Adrenal gland (tissue), 12 donors: Measurements from ENCODE around the gene MSS51. TPM values are rescaled to one million over a fixed set of nuclear protein-coding genes. Genes with fewer than 3 reads are reported as not detected.

Source experiments
- DNase-seq, 7 donors: peaks; one replicate each; pipeline ENCODE4 v3.0.0-alpha.2; 2019 to 2020
- H3K27ac ChIP-seq, 5 donors: fragments of 200-600 bp; sonication (generic) in 4 of 5; 1 replicate in 3 of 5; 2 replicates in 2 of 5; pipeline versions ENCODE4 v1.5.1 to v1.8.0; 2016 to 2020; ENCODE audit warnings: mild to moderate bottlenecking in 1 of 5
- H3K27me3 ChIP-seq: fragments of 200-600 bp; 2 replicates; pipeline ENCODE4 v1.8.0; 2021
- H3K36me3 ChIP-seq, 2 donors: fragments of 200-600 bp; replicated peaks in 1 of 2; 1 replicate in 1 of 2; 2 replicates in 1 of 2; pipeline versions ENCODE4 v1.5.1 to v1.8.0; 2018 to 2022
- H3K4me1 ChIP-seq, 2 donors: fragments of 200-600 bp; replicated peaks in 1 of 2; 1 replicate in 1 of 2; 2 replicates in 1 of 2; pipeline versions ENCODE4 v1.5.1 to v1.8.0; 2018 to 2021
- H3K4me3 ChIP-seq, 4 donors: fragments of 200-600 bp; sonication (generic) in 3 of 4; one replicate each; pipeline ENCODE4 v1.5.1; 2016 to 2018
- H3K9me3 ChIP-seq, 3 donors: fragments of 200-600 bp; sonication (generic) in 1 of 3; replicated peaks in 1 of 3; 1 replicate in 2 of 3; 2 replicates in 1 of 3; pipeline versions ENCODE4 v1.5.1 to v1.8.0; 2016 to 2021
- CTCF ChIP-seq, 6 experiments: fragments of 450-650 bp in 4 of 6; fragments of 200-600 bp in 2 of 6; sonication (generic) in 1 of 6; IDR thresholded peaks; 1 replicate in 5 of 6; 2 replicates in 1 of 6; pipeline versions ENCODE4 v1.5.1 to v1.8.0; 2016 to 2021; ENCODE audit warnings: antibody characterized with exemption in 6 of 6, mild to moderate bottlenecking in 2 of 6, moderate library complexity in 1 of 6
- POLR2A ChIP-seq, 2 donors: fragments of 450-650 bp; IDR thresholded peaks; one replicate each; pipeline ENCODE4 v1.6.1; 2017; ENCODE audit warnings: antibody characterized with exemption in 2 of 2, mild to moderate bottlenecking in 2 of 2, moderate library complexity in 1 of 2
- WGBS, 4 donors: extraction: QIAGEN DNeasy Blood & Tissue Kit in 2 of 4; methylation state at CpG; one replicate each; pipeline versions ENCODE4 v1.1.5 to v1.1.7; 2013 to 2017; 5-methylcytosine and 5-hydroxymethylcytosine counted together
- intact Hi-C, 2 donors: fragments of 100-400 bp; cut with DNase I; formaldehyde crosslinking; loops; one replicate each; pipeline versions ENCODE4 v1.14.1 to v1.15.0; 2022 to 2023
- polyA plus RNA-seq, 3 donors: library from polyadenylated mRNA; stranded (reverse); fragments of 200-250 nt in 2 of 3; fragments of 350-450 nt in 1 of 3; fragmentation: Illumina TruSeq in 1 of 3; extraction: RNeasy Lipid Tissue Mini Kit (QIAGEN cat#74804) in 1 of 3; gene quantifications; one replicate each; pipeline ENCODE4 v1.2.3, GENCODE V29; 2013 to 2014
- total RNA-seq, 9 donors: library from RNA; depleted of rRNA in 4 of 9; stranded (reverse); fragments of >200 nt in 4 of 9; fragments of 120-200 nt in 1 of 9; fragmentation: NEBNext Ultra II Directional in 1 of 9; extraction: Animal tissue kit (Norgen Biotek cat#: 25700) in 1 of 9; gene quantifications; one replicate each; pipeline versions ENCODE4 v1.1.0 to v1.2.4, GENCODE V29; 2013 to 2023
- donor health status: healthy with polysubstance abuse.
- donor health status: Bipolar disorder and iron deficiency.
- donor health status: DM: yes; HTN: yes; CAD: no.
- donor health status: DM: no; HTN: no; CAD: no.
- donor health status: DM: no; HTN: no; CAD: no.
- donor health status: DM: yes; HTN: yes; CAD: no.

Gene MSS51
- total and polyA plus RNA-seq, 12 donors: 0.30 to 6.4 (median 1.5) TPM

GRCh38 chr10:73446926-73447325 lies 13.6 kb upstream of the MSS51 start:
- peaks cover 0 to 23% of the 10 kb centered on the region in 2 donors for H3K36me3 ChIP-seq
- no peaks in the 10 kb centered on the region for H3K27me3 ChIP-seq
- H3K4me1 ChIP-seq: peaks cover 0 to 3% of the 10 kb centered on the region in 2 donors
- TF ChIP-seq POLR2A (IDR thresholded peaks at IDR 0.05): no peak
- TF ChIP-seq CTCF (IDR thresholded peaks at IDR 0.05): no peak
- H3K9me3 ChIP-seq: no peaks in the 10 kb centered on the region
- H3K27ac ChIP-seq: no peak overlapping the region
- DNase-seq: no peak
- no peak overlapping the region for H3K4me3 ChIP-seq
- intact Hi-C loops: no loop called here

- no peaks in the 10 kb centered on the region for H3K27me3 ChIP-seq
- no peak for TF ChIP-seq POLR2A (IDR thresholded peaks at IDR 0.05)
- no peak for TF ChIP-seq CTCF (IDR thresholded peaks at IDR 0.05)
- H3K4me1 ChIP-seq: peaks cover 3 to 8% of the 10 kb centered on the region in 2 donors
- 84 to 90% (median 88%) methylated on average over 1 of the region's 1 CpG for WGBS, 4 donors
- intact Hi-C loops: no loop called here
- no peak for DNase-seq
- H3K9me3 ChIP-seq: no peaks in the 10 kb centered on the region
- H3K27ac ChIP-seq: no peak overlapping the region
- peaks cover 0 to 23% of the 10 kb centered on the region in 2 donors for H3K36me3 ChIP-seq
- H3K4me3 ChIP-seq: no peak overlapping the region
These were observed 11.1 kb upstream of the MSS51 start for GRCh38 chr10:73444457-73444856.

- Histone ChIP-seq H3K9me3 (no peaks in the 10 kb centered on the region), H3K27ac (no peak overlapping the region), H3K4me1 (peaks cover 0 to 10% of the 10 kb centered on the region in 2 donors), H3K27me3 (no peaks in the 10 kb centered on the region), H3K36me3 (peaks cover 0 to 21% of the 10 kb centered on the region in 2 donors), H3K4me3 (no peak overlapping the region)
- intact Hi-C loops: no loop called here
- no peak for TF ChIP-seq POLR2A (IDR thresholded peaks at IDR 0.05)
- TF ChIP-seq CTCF (IDR thresholded peaks at IDR 0.05): no peak
- 43 to 62% (median 51%) methylated on average over 1 of the region's 1 CpG for WGBS, 4 donors
- DNase-seq: no peak
These were observed 6.4 kb upstream of the MSS51 start for GRCh38 chr10:73439605-73440312.

DNA sequence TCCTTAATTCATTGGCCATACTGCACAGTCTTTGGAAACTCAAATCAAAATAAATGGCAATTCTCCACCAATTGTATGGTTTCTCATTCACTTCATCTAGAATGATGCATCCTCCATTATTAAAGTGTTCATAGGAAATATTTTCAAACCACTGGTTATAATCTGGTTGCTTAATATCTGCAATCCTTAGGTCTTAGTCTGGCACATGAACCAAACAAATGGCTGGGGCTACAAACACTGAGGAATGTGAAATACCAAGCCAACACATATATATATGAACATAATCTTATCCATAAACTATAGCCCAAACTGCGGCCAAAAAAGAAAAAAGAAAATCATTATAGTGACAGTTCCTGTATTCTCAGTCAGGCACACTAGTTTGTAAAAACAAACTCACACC lies 5.7 kb upstream of the MSS51 start:
- Histone ChIP-seq H3K9me3 (no peaks in the 10 kb centered on the region), H3K4me3 (no peak overlapping the region), H3K4me1 (peaks cover 0 to 10% of the 10 kb centered on the region in 2 donors), H3K27ac (no peak overlapping the region), H3K27me3 (no peaks in the 10 kb centered on the region), H3K36me3 (peaks cover 0 to 15% of the 10 kb centered on the region in 2 donors)
- no peak for DNase-seq
- TF ChIP-seq CTCF (IDR thresholded peaks at IDR 0.05) (no peak), POLR2A (IDR thresholded peaks at IDR 0.05) (no peak)
- intact Hi-C loops: no loop called here
- 88 to 100% (median 94%) methylated on average over 1 of the region's 1 CpG for WGBS, 4 donors
